HG03575 (cell line): Measurements from ENCODE around the gene GPATCH2L.

Source experiments
- ATAC-seq: cut with Tn5 transposase; IDR thresholded peaks from one replicate; pipeline ENCODE4 v1.9.1; 2021; ENCODE audit not compliant: unreplicated experiment, insufficient number of reproducible peaks, low FRiP score; ENCODE audit errors: extremely low read depth

GPATCH2L gene

DNA sequence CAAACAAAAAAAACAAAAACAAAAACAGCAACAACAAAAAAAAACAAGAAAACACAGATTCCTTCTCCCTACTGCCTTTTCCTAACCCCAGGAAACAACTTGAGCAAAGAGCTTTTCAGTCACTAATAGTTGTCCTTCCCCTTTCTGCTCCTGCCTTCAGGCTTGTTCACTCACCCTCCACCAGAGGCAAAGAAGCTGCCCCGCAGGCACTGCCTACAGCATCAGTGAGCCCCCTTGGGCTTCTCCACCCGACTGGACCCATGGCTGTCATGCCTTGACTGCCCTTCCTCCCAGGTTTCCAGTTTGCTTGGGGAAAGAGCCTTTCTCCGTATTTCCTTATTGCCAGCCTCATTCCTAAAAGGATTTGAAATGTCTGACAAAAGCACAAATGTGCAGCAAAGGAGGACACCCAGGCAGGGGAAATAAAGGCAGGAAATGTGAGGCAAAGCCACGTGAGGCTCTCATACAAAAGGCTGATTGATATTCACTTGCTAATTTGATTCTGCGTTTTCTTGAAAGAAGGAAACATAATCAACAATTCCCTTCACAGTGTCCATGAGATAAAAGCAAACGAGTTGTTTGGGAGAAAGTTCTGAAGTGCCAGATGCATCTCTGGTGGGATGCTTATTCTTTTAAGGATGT, 85.7 kb downstream of the GPATCH2L start:
- no peak for ATAC-seq

DNA sequence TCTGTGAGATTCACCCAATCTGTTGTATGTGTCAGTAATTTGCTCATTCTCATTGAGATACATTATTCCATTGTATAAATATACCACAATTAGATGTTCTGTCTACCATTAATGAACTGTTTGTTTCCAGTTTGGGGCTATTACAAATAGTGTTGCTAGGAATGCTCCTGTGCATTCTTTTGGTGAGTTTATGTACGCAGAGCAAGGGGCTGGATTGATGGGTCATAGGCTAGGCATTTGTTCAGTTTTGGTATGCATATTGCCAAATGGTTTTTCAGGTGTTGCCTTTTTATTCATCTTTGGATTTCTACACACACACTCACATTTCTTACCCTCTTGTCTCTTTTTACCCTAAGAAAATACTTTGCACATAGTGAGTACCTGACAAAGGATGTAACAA, 93.4 kb downstream of the GPATCH2L start:
- no peak for ATAC-seq

DNA sequence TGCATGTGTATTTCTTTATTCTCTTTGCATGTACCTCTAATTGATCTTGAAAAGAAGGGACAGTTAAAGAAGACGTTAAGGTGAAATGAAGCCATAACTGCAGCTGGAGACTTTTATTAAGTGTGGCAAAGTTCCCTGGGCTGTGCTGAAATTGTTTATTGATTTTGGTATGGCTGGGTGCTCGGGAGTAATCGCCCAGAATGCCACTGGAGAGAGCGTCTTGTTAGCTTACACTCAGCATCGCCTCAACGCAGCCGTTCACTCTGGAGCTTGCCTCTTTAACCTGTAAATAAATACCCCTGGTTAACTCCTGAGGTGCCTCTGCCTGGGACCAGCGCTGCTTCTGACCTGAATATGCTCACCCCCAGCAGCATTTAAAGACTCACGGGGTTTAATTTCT, 98.6 kb downstream of the GPATCH2L start:
- ATAC-seq = no peak

DNA sequence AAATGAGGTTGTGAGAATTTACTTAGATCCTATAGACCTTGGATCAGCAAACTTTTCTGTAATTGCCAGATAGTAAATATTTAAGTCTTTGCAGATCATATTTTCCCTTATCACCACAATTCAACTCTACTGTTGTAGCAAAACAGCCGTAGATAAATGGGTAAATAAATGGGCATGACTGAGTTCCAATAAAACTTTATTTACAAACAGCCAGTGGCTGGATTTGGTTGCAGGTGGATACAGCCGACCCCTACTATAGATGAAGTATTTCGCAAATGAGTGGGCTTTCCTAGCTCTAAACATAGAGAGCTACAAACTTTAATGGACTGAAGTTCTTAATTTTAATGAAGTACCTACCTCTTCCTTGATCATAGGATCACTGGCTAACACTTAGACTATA, 100.7 kb downstream of the GPATCH2L start:
- ATAC-seq = no peak

DNA sequence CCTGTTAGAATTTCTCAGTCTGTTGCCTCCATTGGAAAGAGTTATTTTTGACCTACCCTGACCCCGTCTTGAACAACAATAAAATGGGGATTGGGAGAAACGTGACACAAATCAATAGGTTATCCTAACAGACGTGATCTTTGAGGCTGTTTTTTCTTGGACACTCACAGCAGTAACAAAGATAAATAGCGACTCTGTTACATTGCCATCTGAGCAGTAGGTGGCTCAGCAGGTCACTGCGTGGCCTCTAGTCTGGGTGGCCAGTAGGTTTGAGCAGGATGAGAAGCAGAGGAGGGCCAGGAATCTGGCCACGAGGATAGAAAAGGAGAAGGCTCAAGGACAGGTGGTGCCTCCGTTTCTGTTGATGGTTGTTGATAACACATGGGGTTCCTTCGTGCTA, 101.4 kb downstream of the GPATCH2L start:
- no peak for ATAC-seq

DNA sequence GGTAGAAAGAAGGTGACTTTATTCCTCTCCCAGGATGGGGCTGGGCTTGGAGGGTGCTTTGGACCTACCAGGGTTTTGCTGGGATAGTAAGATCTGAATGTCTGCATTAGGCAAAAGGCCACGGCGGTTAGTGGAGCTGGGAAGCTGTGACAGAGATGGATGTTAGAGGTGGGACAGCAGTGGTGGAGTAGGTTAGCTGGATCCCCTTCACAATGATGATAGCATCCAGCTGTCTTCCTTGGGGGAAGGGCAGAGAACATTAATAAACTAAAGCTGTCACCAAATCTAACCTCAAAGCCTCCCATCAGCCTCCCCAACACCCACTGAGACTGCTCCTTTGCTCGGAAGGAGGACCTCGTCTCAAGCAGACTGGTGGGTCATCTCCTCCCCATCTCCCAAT, 104.8 kb downstream of the GPATCH2L start:
- ATAC-seq = no peak

DNA sequence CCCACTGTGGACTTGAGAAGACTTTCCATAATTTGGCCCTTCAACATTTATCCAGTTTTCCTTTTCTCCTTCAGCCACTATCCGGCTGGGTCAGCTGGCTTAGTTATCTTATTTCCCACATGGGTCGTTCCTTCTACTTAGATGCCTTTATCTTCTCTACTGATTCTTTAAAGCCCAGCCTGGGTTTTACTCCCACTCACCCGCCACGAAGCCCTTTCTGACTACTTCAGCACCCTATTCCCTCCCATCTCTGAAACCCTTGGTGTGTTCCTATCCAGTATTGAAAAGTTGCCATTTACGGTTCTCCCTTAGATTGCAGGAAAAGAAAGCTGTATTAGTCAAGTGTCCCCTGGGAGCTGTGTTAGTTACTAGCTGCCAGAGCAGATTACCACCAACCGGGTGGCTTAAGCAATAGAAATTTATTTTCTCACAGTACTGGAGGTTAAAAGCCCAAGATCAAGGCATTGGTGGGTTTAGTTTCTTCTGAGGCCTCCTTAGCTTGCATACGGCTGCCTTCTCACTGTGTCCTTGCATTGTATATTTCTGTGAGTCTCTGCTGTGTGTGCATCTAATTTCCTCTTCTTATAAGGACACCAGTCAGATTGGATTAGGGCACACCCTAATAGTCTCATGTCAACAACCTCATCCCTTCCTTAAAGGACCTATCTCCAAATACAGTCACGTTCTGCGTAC, 105.5 kb downstream of the GPATCH2L start:
- ATAC-seq = no peak

DNA sequence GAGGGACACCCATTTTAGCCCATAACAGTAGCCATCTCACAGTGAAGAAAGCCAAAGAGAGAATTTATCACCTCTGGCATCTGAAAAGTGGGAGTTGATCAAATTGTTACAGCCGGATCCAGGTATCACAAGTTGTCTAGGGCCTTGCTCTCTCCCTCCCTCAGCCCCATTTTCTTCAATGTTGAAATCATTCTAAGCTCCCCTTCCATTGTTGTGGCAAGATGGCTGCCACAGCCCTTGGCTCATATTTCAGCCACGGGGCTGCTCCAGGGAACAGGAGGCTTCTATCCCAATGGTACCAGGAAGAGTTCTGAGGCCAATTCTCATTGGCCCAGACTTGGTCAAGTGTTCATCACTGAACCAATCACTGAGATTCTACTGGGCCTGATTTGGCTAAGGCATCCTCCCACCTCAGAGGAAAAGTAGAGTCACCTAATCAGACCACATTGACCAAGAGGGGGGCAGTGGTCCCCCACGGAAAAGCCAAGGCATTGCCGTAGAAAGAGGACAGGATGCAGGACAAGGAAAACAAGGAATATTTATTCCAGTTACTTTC, 106.2 kb downstream of the GPATCH2L start:
- ATAC-seq = no peak

DNA sequence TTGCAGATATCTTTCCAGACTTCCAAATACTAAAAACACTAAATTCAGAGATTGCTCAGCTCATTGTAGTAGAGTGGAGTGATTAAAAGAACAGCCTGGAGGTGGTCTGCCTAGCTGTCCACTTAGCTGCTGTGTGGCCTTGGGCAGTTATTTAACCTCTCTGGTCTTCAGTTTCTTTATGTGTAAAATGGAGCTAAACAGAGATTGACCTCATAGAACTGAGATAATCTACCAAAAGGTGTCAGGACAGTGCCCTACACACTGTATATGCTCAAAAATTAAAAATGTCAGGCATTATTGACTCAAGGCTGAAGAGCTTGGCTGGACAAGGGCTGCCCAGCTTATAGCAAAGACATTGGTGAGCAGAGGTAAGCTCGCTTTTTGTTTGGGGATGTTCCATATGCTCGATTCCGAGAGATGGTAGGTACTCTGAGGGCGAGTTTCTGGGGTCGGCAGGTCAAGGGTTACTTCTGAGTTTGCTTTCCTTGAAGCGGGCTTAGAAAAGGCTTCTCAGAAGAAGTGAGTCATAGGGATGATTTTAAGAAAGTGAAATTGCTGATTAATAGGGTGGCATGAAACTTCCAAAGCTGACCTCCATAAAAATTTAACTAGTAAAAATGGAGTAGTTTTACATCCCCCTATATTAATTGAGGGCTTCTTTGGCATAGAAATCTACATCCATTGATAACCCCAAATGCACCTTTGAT, 107.5 kb downstream of the GPATCH2L start:
- no peak for ATAC-seq

DNA sequence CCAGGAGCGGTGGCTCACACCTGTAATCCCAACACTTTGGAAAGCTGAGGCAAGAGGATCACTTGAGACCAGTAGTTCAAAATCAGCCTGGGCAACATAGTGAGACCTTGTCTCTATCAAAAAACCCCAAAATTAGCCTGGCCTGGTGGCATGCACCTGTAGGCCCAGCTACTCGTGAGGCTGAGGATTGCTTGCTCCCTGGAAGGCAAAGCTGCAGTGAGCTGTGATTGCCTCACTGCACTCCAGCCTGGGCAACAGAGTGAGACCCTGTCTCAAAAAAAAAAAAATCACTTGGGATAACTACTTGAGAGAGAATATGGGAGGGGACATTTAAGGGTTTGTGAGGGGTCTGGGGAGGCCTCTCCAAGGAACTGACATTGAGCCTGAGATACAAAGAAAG, 109.0 kb downstream of the GPATCH2L start:
- no peak for ATAC-seq

DNA sequence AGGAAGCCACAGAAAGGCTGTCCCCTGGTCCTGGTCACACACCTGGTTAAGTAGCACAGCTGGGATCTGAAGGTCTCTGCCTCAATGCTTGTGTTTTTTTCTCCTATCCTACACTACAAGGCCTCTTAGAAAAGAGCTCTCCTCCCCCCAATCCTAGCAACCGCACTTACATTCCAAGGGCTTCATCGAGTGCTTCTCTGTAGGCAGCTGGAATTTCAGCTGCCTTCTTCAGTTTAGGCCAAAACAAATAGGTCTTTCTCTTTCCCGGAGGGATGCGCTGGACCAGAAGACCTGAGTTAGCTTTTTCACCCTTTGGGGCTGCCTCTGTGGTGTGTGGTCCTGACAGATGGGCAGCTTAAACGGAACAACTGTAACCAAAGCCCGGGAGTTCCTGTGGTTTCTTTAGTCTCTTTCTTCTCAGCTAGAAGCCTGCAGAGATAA, 109.7 kb downstream of the GPATCH2L start:
- ATAC-seq = no peak

DNA sequence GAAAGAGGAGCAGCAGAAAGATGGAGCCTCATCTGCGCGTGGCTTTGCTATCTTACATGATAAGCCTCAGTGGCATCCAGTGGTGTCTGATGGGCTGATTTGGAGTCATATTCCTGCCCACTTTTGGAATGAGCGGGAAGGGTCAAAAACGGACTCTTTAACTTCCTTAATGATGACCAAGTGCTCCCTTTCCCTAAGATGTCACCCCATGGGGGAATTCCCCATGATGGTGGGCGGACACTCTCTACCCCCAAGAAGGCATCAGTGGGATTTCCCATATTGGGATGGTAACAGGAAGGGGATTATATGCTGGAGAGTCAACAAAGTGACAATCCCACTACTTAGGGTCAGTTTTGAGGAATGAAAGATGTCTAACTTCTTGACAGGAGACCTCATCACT, 110.9 kb downstream of the GPATCH2L start:
- no peak for ATAC-seq
